Lower leg skin (tissue), 4 donors: Measurements from ENCODE around the gene ALPI. TPM values are rescaled to one million over a fixed set of nuclear protein-coding genes. Genes with fewer than 3 reads are reported as not detected.

Experiments
- DNase-seq, 2 donors: peaks; one replicate each; pipeline ENCODE4 v3.0.0-alpha.2; 2019; ENCODE audit warnings: low spot score in 2 of 2
- H3K4me3 ChIP-seq: fragments of 200-600 bp; sonication (generic); 2 replicates; pipeline ENCODE4 v1.5.1; 2017; ENCODE audit warnings: mild to moderate bottlenecking, low read depth; ENCODE audit not compliant: poor library complexity, severe bottlenecking
- CTCF ChIP-seq, 3 donors: fragments of 450-650 bp; IDR thresholded peaks; one replicate each; pipeline ENCODE4 v1.5.1; 2016; ENCODE audit warnings: antibody characterized with exemption in 3 of 3, mild to moderate bottlenecking in 3 of 3, moderate library complexity in 2 of 3
- POLR2A ChIP-seq, 2 donors: fragments of 450-650 bp; IDR thresholded peaks; one replicate each; pipeline ENCODE4 v1.6.1; 2016 to 2017; ENCODE audit warnings: antibody characterized with exemption in 2 of 2, mild to moderate bottlenecking in 1 of 2, moderate library complexity in 1 of 2
- WGBS, 2 donors: methylation state at CpG; one replicate each; pipeline ENCODE4 v1.1.5; 2018; 5-methylcytosine and 5-hydroxymethylcytosine counted together
- intact Hi-C: fragments of 100-400 bp; cut with DNase I; formaldehyde crosslinking; loops from one replicate; pipeline ENCODE4 v1.15.0; 2023; ENCODE audit warnings: low total_unique reads
- total RNA-seq, 4 donors: library from RNA; depleted of rRNA; stranded (reverse); fragments of >200 nt; gene quantifications; one replicate each; pipeline ENCODE4 v1.1.0, GENCODE V29; 2016

The ALPI gene
- total RNA-seq, 4 donors from 2014 or later, result not detected

GRCh38 chr2:232460171-232460570 lies 4.2 kb downstream of the ALPI start:
- intact Hi-C loops, result no loop called here
- WGBS, 2 donors, result 60 to 70% methylated on average over 2 of the region's 2 CpGs
- H3K4me3 ChIP-seq, result no peak overlapping the region
- peak in 1 of 2 donors; percentile 57 for DNase-seq
- no peak for TF ChIP-seq POLR2A (IDR thresholded peaks at IDR 0.05)
- no peak for TF ChIP-seq CTCF (IDR thresholded peaks at IDR 0.05)

- peak in 1 of 2 donors; percentile 75 for DNase-seq
- no peak overlapping the region for H3K4me3 ChIP-seq
- TF ChIP-seq POLR2A (IDR thresholded peaks at IDR 0.05) (no peak), CTCF (IDR thresholded peaks at IDR 0.05) (no peak)
- intact Hi-C loops, result no loop called here
- 90 to 92% methylated on average over 17 to 18 of the region's 18 CpGs for WGBS, 2 donors
Measured at GRCh38 chr2:232463701-232464543, 8.0 kb downstream of the ALPI start.

GRCh38 chr2:232464544-232464885 lies 8.6 kb downstream of the ALPI start:
- intact Hi-C loops, result no loop called here
- WGBS, 2 donors, result 75 to 90% methylated on average over 2 to 3 of the region's 3 CpGs
- peak in 1 of 2 donors; percentile 63 for DNase-seq
- H3K4me3 ChIP-seq, result no peak overlapping the region
- TF ChIP-seq CTCF (IDR thresholded peaks at IDR 0.05) (no peak), POLR2A (IDR thresholded peaks at IDR 0.05) (no peak)

DNA sequence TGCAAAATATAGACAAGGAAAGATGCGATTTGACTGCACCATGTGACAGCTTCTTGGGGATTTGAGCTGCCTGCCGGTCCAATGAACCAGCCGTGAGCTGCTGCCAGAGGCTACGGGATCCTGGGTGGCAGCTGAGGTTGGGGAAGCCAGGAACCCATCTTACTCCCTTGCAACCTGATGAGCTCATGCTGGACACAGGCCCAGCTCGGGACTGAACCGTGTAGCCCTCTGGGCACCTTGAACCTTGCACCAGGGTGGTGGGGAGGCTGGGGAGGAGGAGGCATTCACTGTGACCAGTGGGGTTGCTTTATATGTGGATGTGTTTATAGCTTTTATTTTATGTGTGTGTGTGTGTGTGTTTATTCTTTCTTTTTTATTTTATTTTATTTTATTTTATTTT lies 9.1 kb downstream of the ALPI start:
- DNase-seq, result peak in 1 of 2 donors; percentile 52
- WGBS, 2 donors, result 65 to 70% methylated on average over 6 of the region's 6 CpGs
- H3K4me3 ChIP-seq, result no peak overlapping the region
- no peak for TF ChIP-seq CTCF (IDR thresholded peaks at IDR 0.05)
- TF ChIP-seq POLR2A (IDR thresholded peaks at IDR 0.05), result no peak
- intact Hi-C loops, result no loop called here

DNA sequence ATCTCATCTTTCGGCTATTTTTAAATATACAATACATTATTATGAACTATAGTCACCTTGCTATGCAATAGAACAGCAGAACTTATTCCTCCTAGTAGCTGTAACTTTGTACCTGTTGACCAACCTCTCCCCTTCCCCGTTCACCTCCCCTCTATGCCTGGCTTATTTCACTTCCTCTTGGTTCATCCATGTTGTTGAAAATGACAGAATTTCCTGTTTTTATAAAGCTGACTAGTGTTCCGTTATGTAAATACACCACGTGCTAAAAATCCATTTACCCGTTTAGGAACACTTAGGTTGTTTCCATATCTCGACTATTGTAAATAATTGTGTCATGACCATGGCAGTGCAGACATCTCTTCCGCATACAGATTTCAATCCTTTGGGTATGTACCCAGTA lies 10.3 kb downstream of the ALPI start:
- 79 to 86% methylated on average over 7 of the region's 7 CpGs for WGBS, 2 donors
- no peak overlapping the region for H3K4me3 ChIP-seq
- DNase-seq, result no peak
- TF ChIP-seq CTCF (IDR thresholded peaks at IDR 0.05) (no peak), POLR2A (IDR thresholded peaks at IDR 0.05) (no peak)
- intact Hi-C loops, result no loop called here
